GM21367 (cell line): Measurements from ENCODE around the gene MINDY2.

Experiments used
- ATAC-seq: cut with Tn5 transposase; IDR thresholded peaks from one replicate; pipeline ENCODE4 v1.9.1; 2021; ENCODE audit not compliant: unreplicated experiment

Gene MINDY2, protein sequence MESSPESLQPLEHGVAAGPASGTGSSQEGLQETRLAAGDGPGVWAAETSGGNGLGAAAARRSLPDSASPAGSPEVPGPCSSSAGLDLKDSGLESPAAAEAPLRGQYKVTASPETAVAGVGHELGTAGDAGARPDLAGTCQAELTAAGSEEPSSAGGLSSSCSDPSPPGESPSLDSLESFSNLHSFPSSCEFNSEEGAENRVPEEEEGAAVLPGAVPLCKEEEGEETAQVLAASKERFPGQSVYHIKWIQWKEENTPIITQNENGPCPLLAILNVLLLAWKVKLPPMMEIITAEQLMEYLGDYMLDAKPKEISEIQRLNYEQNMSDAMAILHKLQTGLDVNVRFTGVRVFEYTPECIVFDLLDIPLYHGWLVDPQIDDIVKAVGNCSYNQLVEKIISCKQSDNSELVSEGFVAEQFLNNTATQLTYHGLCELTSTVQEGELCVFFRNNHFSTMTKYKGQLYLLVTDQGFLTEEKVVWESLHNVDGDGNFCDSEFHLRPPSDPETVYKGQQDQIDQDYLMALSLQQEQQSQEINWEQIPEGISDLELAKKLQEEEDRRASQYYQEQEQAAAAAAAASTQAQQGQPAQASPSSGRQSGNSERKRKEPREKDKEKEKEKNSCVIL

DNA sequence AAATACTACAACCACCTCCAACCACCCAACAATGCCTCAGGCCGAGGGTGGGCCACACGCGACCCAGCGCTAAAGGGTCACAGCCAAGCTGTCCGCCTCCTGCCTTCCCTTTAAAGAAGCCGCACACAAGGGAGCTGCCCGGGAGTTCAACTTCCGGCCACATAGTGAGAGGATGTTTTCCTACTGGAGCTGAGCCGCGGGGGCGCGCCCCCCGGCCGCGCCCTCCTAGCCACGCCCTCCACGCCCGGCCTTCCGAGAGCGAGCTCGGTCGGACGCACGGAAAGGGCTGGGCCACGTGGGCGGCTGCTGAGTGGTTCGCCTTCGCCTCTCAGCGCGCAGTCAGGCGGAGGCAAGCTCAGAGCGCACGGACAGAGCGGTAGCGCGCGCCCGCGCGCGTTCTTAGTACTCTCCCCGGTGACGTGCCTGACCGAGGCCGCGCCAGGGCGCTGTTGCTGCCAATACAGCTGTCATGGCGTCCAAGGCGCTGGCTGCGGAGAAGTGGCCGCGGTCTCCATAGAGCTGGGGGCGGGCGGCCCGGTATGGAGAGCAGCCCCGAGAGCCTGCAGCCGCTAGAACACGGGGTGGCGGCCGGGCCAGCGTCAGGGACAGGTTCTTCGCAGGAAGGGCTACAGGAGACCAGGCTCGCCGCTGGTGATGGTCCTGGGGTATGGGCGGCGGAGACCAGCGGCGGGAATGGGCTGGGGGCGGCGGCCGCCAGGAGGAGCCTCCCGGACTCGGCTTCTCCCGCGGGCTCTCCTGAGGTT, at the start of gene MINDY2:
Gene MINDY2, plus strand, starts transcription at position 446 of the 764 bp plus-strand sequence. Its CDS starts 94 bp downstream, at position 540.
- peak; percentile 94 for ATAC-seq

DNA sequence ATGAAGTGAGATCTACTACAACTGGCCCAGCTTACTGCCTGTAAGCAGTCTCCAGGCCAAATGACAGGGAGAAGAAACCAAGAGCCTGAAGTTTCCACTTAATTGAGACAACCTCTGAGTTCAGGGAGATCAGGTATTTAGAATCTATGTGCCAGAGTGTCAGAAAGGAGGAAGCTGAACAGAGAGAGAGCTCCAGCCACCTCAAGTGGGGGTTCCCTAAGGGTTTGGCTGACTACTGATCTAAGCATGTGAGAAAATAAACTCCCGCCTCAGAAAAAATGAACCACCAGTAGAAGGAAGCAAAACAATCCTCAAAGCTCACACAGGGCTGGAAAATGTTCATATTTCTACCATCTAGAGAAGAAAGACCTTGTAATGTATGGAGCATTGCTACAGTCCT, 46.6 kb upstream of the MINDY2 start:
- ATAC-seq: peak; percentile 70

DNA sequence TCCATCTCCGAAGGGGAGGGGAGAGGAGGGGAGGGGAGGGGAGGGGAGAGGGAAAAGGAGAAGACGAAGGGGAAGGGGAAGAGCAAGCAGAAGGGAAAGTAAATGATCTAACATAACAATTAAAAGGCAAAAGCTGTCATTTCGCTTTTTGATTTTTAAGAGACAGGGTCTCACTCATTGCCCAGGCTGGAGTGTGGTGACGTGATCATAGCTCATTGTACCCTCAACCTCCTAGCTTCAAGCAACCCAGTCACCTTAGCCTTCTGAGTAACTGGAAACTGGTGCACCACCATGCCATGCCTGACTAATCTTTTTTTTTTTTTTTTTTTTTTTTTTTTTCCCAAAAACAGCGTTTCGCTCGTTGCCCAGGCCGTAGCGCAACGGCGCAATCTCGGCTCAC, 44.2 kb upstream of the MINDY2 start:
- no peak for ATAC-seq

DNA sequence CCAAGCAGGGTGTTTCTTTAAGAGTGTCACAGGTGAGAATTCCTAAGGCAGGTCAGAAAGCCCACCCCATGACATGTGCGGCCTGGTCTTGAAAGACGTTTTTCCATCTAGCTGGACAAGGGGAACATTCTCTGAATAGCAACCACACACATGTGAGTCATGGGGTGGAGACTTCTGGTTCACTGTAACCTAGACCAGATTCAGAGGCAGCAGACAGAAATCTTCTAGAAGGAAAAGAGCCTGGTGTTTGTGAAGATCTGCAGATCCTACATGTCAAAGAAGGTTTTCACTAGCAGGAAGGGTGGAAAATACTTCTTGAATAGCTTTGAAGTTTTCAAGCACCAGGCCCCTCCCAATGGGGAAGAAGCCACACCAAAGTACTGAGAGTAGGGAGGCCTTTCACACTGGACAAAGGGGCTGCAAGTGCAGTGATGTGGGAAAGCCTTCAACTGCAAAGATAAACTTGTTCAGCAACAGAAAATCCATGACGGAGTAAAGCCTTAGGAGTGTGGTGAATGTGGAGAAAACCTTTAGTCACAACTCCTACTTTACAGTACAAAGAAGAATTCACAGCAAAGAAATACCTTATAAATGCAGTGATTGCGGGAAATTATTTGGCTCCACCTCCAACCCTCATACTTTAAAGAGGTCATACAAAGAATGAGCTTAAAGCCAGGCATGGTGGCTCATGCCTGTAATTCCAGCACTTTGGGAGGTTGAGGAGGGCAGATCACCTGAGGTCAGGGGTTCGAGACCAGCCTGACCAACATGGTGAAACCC, 39.2 kb upstream of the MINDY2 start:
- ATAC-seq: no peak

DNA sequence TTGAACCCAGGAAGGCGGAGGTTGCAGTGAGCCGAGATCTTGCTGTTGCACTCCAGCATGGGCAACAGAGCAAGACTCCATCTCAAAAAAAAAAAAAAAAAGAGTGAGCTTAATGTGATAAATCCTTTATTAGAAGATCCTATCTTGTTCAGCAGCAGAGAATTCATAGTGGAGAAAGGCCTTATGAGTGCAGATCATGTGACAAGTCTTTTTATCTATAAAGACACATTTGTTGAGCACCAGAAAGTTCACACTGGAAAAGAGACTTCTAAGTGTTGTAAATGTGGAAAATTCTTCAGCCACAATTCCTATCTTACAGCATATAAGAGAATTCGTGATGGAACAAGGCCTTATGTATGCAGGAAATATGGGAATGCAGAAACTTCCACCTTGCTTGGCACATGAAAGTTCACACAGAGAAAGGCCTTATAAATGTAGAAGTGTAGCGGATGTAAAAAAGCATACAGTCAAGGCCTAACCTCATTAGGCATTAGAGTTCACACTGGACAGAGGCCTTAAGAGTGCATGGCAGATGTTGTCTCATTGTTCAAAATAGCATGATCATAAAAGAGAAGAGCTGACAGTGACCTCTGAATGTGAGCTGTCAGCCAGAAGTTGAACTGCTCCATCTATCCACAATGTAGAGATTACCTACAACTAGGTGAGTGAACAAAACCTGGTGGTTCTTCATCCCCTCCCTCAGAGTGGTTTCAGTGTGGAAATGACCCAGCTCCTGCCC, 38.3 kb upstream of the MINDY2 start:
- ATAC-seq: no peak

DNA sequence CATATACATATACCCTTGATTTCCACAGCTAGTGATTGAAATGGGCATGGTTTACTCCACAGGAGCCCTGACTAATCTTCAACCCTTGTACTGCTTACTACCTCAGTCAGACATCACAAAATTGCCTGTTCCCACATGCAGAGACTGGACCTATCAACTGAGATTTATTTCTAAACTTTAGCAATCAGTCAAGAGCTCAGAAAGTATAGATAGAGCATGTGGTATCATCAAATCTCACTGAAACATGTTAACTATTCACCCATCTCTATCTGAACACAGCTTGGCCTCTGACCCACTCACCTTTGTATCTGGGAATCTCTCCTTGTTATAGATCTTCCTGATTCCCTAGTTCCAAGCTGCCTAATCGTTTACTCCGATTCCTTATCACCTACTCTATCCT, 36.2 kb upstream of the MINDY2 start:
- no peak for ATAC-seq

DNA sequence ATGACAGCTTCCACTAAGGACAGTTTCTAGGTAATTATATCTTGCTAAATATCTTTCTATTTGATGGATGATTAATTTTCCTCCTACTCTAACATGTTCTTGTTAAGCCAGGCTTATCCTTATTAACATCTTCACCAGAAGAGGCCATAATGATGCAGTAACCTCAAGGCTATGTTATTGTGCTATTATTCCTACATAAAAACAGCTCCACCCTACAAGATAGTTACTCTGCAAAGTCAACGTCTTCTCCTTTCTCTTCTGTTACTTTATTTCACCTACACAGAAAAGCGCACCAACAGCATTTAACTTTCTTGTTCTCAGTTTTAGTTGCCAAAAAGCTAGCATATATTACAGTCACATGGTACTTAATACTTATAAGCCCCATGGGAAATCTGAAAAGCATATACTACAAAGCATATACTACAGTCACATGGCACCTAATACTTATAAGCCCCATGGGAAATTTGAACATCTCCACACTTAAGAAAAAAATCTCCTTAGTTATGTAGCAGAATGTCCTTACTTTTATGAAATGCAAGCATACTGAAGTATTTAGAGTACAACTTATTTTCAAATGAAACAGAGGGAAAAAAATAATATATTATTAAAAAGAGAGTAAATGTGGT, 35.0 kb upstream of the MINDY2 start:
- no peak for ATAC-seq

DNA sequence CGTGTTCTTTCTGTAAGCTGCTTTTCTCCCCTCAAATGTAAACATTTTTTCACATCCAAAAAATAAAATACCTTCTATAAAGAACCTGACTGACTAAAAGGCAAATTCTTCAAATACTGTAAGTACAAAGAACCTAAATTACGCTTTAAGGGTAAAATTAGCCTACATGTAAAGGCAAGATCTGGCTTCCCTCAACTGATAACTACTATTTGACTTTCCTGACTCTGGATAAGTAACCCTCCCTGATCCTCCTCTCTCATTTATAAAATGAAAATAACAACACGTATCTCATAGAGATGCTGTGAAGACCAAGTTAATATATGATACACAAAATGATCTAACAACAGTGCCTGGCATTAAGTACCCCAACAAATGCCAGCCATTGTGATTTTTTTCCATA, 33.8 kb upstream of the MINDY2 start:
- no peak for ATAC-seq

DNA sequence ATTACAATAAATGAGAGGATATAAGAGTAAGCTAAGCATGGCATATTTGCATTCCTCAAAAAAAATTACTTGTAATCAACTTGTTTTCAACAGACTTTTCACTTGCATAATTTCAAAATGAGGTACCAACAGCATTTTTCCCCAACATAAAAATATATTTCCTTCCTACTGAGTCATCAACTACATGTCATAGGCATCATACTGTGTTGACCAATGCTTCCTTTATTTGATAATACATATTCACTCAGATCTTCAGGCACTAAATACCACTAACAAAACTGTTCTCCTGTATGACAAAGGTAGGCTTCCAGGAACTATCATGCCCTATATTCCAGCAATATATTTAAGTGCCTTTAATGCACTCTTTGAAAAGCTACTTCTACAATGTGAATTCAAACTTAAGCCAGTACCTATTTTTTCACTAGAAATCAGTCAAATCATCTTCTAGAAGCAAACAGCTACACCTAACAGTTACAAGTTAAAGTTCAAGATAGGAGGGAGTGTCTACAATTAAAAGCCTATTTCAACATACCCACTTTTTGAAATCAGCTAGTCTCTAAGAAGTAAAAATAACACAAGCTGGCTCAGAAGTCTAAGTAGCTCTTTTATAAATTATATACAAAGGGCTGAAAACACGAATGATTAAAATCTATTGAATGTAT, 32.9 kb upstream of the MINDY2 start:
- no peak for ATAC-seq

DNA sequence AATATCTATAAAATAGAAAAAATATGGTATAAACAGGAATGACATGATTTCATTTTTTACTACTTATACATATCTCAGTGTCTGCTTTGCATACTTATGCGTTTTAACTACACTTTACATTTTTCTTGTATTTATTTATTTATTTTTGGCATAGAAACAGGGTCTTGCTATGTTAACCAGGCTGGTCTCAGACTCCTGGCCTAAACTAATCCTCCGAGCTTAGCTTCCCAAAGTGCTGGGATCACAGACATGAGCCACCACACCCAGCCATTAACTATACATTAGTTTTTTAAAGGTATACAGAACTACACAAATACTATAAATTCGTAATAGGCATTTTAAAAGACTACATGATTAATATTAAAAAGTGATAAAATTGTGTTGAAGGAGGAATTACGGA, 30.7 kb upstream of the MINDY2 start:
- no peak for ATAC-seq

DNA sequence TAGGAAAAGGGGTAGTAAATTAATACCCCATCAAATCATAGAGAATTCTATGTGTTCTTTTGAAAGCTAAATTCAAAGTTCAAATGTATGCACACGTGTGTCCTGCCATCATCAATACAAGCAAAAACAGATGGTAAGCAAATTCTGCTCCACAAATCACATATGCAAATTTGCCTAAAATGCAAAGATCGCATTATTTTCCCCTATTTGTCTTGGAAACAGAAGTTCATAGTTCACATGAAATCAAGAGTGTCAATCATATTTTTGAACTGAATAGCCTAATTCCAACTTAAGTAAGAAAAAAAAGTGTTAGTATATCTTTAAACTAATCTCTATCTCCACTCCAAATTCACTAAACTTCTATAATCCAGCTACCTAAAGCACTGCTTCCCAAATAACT, 30.1 kb upstream of the MINDY2 start:
- ATAC-seq: no peak

DNA sequence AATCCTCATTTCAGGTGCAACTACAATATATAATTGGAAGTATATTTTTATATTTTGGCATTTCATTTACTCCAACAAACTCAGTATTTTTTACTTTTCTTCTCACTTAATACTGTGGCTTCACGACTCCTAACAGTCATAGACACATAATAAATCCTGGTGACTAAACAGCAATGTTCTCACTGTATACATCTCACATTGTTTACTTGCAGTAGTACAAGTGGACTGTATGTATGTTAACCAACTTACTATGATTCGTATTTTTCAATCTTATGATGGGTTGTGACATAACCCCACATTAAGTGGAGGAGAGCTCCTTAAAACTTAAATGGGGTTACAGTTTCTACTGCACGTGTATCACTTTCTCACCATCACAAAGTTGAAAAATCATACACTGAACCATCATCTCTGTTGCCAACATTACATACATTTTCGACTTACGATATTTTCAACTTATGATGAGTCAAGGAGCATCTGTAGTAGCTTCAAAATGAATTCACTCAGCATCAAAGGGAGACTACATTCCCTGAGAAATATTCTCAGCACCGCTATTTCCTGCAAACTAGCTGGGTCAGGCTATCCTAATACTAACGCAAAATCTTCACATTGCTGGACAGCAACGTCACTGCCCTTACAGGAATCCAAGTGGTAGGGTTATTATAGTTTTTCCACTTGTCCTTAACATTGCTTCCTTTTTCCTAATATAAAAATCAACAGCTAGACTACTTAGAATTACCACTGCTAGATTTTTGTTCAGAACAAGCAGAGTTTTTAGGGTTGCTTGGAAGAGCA, 28.9 kb upstream of the MINDY2 start:
- ATAC-seq: no peak

DNA sequence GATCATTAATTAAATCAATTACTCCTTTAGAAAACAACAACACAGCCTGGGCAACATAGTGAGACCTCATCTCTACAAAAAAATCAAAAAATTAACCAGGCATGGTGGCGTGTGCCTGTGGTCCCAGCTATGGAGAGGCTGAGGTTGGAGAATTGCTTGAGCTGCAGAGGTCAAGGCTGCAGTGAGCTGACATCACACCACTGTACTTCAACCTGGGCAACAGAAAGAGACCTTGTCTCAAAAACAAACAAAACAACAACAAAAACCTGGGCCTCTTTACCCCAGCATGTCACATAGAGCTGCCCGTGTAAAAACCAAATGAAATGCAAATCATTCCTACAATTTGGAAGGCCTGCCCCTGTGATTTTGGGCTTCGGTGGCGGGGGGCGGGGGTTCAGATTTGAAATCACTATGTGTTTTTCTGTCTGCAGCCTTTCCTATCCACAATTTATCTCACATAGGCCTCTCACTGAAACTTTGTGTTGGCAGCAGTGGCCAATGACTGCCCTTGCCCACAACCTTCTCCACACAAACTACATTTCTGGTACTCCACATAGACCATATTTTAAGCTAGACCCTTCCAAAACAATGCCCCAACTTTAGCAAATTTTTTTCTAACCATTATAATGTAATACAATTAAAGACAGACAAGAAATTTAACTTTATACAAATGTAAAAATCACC, 28.1 kb upstream of the MINDY2 start:
- ATAC-seq: no peak

DNA sequence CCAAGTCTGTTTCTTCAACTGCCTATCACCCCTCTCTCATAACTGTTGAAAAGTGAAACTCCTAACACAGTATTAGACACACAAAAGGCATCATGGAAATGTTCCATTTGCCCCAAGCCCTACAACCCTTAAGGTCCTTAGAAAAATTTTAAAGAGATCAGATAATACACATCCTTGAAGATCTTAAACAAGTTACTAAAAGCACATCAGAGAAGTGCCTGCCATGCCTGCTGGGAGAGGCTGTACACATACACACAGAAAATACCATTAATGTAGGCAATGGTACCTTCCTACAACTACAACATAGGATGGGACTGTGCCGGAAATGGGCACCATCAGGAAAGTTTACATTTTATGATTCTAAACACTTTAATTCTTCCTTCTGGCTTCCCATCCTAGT, 24.9 kb upstream of the MINDY2 start:
- ATAC-seq: no peak

DNA sequence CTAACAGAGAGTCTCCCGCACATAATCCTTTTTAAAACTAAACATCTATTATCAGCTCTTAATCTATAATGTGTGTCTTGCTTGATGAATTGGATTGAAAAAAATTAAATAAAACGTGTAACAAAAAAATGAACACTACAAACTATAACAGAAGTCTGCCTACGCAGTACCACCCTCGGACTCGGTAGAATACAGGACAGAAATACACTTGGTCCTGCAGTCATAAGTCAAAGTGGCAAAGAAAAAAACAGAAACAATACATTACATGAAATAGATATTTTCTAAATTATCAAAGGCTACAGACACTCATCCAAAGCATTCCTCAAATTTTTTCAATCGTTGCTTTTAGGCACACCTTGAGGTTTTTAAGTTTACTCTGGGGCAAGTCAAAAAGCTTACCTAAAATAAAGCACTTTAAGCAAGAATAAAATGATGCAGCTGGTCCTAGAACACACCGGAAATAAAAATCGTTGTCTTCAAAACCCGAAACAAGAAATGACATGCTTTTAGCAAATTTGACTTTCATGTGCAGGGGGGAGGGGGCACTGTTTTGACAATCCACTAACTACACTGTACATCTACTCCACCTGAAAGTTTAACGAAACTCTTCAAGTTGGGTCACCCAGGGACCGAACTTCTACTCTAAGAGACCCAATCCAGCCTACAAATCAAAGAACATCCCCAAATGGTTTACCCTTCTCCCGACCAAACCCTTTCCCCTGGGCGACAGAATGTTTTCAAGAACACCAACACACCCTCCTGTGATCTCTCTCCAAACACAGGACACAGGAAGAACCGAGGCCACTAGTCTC, 22.9 kb upstream of the MINDY2 start:
- peak; percentile 3 for ATAC-seq

DNA sequence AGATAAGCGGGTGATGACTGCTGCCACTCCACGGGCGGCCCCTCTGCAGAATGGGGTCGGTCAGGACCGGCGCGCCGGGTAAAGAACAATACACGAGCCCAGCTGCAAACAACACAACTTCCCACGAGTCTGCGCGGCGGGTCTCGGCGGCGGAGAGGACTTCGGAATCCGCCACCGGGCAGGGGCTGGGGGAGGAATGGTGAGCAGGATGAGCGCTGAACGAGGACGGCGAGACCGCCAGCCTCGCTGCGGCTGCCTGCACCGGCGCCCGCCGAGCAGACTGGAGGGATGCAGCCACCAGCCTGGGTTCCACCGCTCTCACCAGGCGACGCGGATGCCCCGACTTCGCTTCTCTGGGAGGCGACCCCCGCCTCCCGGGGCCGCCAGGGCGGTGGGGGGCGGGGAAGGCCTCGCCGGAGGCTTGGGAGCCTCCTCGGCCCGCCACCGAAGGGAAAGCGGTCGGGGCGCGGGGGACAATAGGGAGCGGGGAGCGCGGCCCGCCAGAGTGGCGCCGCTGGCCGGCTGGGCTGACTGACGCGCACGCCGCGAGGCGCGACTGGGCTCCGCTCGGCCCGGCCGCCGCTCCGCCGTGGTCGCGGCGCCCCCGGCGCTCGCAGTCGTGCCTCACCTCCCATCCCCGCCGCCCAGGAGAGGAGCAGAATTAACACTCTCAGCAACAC, 22.1 kb upstream of the MINDY2 start:
- peak; percentile 15 for ATAC-seq
